ENCODE results near the gene GFPT1. TPM values are rescaled to one million over a fixed set of nuclear protein-coding genes. Genes with fewer than 3 reads are reported as not detected.

Gene GFPT1
- total RNA-seq, 3 donors from 2014 or later = 26.7 to 46.0 (median 45.2) TPM

DNA sequence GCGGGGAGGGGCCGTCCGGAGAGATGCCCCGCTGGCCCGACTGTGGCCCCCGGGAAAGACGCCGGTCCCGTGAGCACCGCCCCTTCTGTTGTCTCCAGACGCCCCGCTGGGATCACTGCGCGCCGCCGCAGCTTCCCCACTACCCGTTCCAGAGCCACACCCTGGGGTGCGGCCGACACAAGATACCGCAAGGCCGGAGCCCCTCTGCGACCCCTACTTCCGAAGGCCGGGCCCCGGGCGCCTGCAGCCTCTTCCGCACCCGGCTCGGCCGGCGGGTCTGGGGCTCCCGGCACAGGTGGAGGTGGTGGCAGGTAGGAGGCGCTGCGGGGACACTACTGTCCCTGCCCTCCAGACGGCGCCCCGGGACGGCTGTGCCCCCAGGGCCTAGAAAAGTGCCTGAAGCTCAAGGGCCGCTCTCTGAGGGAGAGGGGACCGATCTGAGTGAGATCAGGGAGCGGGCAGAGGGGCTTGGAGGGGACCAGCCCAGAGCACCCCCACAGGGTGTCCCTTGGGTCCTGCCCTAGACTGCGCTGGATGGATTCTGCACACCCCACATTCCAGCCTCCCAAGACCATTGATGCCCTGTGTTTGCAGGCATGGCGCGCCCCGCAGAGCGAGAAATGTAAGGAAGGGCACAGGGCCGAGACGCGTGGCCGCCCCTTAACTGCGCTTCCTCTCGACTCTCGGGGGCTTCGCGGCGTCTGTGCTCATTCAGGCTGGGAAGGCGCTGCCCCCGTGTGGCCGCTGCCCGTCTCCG, 80.0 kb downstream of the GFPT1 start:
- Histone ChIP-seq H3K36me3 (no peaks in the 10 kb centered on the region), H3K4me1 (peaks cover 4 to 26% of the 10 kb centered on the region in 2 donors), H3K4me3 (peak overlapping the region; percentile 59 to 83 (median 66)), H3K27me3 (no peaks in the 10 kb centered on the region), H3K9me3 (peaks cover 0 to 6% of the 10 kb centered on the region in 2 donors), H3K27ac (peak overlapping the region; percentile 88 to 91)
- intact Hi-C loops (cut with DNase I; ENCODE audit: low total_unique reads) = loop anchor here (10.0 kb wide), 1 partner anchor 292 kb away; the partner anchor contains the start of gene ANTXR1
- DNase-seq (ENCODE audit: low spot score in 2 of 2) = peak; percentile 74 to 76
- TF ChIP-seq POLR2A (IDR thresholded peaks at IDR 0.05) (no peak), POLR2AphosphoS5 (IDR thresholded peaks at IDR 0.05) (peak; percentile 23 to 74 (median 48))
- TF ChIP-seq, protein P1, sequence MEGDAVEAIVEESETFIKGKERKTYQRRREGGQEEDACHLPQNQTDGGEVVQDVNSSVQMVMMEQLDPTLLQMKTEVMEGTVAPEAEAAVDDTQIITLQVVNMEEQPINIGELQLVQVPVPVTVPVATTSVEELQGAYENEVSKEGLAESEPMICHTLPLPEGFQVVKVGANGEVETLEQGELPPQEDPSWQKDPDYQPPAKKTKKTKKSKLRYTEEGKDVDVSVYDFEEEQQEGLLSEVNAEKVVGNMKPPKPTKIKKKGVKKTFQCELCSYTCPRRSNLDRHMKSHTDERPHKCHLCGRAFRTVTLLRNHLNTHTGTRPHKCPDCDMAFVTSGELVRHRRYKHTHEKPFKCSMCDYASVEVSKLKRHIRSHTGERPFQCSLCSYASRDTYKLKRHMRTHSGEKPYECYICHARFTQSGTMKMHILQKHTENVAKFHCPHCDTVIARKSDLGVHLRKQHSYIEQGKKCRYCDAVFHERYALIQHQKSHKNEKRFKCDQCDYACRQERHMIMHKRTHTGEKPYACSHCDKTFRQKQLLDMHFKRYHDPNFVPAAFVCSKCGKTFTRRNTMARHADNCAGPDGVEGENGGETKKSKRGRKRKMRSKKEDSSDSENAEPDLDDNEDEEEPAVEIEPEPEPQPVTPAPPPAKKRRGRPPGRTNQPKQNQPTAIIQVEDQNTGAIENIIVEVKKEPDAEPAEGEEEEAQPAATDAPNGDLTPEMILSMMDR (IDR thresholded peaks at IDR 0.05) = peak in 2 of 3 donors; percentile 76 to 83

DNA sequence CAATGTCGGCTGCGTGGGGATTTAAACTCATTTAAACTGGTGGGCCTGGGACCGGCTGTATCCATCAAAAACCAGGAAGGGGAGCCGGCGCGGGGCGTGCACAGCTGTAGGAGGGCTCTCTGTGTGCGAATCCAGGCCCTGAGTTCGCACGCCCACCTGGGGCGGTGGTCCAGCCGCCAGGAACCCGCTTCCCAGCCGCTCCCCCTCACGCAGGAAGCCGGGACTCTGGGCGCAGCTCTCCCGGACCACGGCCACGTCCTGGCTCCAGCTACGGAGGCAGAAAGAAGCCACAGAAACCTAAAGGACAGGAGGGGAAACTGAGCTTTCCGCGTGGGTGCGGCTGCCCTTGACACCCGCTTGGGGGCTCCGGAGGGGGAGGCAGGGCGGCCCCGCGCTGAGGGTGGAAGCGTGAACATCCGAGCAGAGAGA, 80.6 kb downstream of the GFPT1 start:
- intact Hi-C loops (cut with DNase I; ENCODE audit: low total_unique reads) = loop anchor here (10.0 kb wide), 1 partner anchor 292 kb away; the partner anchor contains the start of gene ANTXR1
- peak overlapping the region; percentile 88 to 91 for H3K27ac ChIP-seq
- H3K4me1 ChIP-seq = peaks cover 4 to 26% of the 10 kb centered on the region in 2 donors
- TF ChIP-seq POLR2AphosphoS5 (IDR thresholded peaks at IDR 0.05) (no peak), POLR2A (IDR thresholded peaks at IDR 0.05) (no peak)
- TF ChIP-seq, protein P1 (IDR thresholded peaks at IDR 0.05) = no peak
- H3K9me3 ChIP-seq = peaks cover 0 to 6% of the 10 kb centered on the region in 2 donors
- no peak for DNase-seq (ENCODE audit: low spot score in 2 of 2)
- H3K36me3 ChIP-seq = no peaks in the 10 kb centered on the region
- no peaks in the 10 kb centered on the region for H3K27me3 ChIP-seq
- peak overlapping the region; percentile 59 to 83 (median 66) for H3K4me3 ChIP-seq

DNA sequence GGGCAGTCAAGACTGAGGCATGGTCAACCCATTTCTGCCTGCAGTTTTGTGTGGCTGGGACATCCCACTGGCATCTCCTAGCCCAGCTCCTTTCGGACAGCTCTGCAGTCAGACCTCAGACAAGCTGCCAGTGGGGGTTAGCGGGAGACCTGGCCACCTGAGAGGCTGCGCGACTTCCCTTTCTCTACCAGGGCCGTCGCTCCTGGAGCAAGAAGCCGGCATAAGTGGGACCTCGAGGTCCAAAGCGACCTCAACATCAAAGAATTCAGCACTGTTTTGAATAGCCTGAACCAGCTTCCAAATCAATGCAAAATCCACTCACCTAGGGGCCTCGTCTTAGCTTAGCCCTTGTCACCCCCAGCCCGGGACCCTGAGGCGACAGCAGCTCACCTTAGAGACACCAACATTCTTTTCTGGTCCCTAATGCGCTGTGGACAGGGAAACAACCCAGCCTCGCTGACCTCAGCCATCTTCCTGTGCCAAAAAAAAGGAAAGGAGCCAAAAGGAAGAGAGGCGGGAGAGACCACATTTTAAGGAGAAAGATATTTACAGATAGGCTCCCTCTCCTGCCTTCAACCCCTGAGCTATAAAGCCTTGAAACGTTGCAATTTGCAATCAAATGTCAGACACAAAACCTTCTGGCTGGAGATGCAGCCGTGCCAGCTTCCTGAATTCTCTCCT, 81.2 kb downstream of the GFPT1 start:
- peak overlapping the region; percentile 59 to 83 (median 66) for H3K4me3 ChIP-seq
- peaks cover 4 to 26% of the 10 kb centered on the region in 2 donors for H3K4me1 ChIP-seq
- DNase-seq (ENCODE audit: low spot score in 2 of 2) = no peak
- TF ChIP-seq POLR2AphosphoS5 (IDR thresholded peaks at IDR 0.05) = no peak
- TF ChIP-seq, protein P1 (IDR thresholded peaks at IDR 0.05) = no peak
- no peak for TF ChIP-seq POLR2A (IDR thresholded peaks at IDR 0.05)
- no peaks in the 10 kb centered on the region for H3K27me3 ChIP-seq
- peak overlapping the region; percentile 88 to 91 for H3K27ac ChIP-seq
- intact Hi-C loops (cut with DNase I; ENCODE audit: low total_unique reads) = loop anchor here (10.0 kb wide), 1 partner anchor 291 kb away; the partner anchor contains the start of gene ANTXR1
- H3K36me3 ChIP-seq = no peaks in the 10 kb centered on the region
- H3K9me3 ChIP-seq = peaks cover 0 to 6% of the 10 kb centered on the region in 2 donors

DNA sequence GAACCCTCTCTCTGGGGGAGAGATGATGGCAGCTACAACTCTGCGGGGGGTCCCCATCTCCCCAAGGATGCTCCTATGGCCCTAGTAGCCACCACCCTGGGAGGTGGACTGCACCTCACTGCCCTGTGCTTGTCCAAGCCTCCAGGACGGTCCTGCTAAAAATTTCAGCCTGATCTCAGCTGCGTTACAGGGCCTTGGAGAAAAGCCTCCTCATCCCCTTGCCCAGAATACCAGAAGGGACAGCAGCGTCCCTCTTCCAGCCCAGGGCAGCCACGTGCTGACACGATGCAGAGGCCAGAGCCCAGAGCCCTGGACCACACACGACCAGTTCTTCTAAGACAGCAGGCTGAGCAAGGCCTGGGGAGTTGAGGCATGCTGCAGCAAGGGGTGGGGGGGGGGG, 81.9 kb downstream of the GFPT1 start:
- Histone ChIP-seq H3K4me1 (peaks cover 4 to 23% of the 10 kb centered on the region in 2 donors), H3K9me3 (peaks cover 0 to 6% of the 10 kb centered on the region in 2 donors), H3K27ac (no peak overlapping the region), H3K36me3 (no peaks in the 10 kb centered on the region), H3K27me3 (no peaks in the 10 kb centered on the region), H3K4me3 (no peak overlapping the region)
- DNase-seq (ENCODE audit: low spot score in 2 of 2) = no peak
- intact Hi-C loops (cut with DNase I; ENCODE audit: low total_unique reads) = loop anchor here (10.0 kb wide), 1 partner anchor 290 kb away; the partner anchor contains the start of gene ANTXR1
- no peak for TF ChIP-seq POLR2A (IDR thresholded peaks at IDR 0.05)
- TF ChIP-seq, protein P1 (IDR thresholded peaks at IDR 0.05) = no peak
- no peak for TF ChIP-seq POLR2AphosphoS5 (IDR thresholded peaks at IDR 0.05)
